Measurements from ENCODE around the gene ERGIC3. TPM values are rescaled to one million over a fixed set of nuclear protein-coding genes. Genes with fewer than 3 reads are reported as not detected.

The ERGIC3 gene
- total and polyA plus RNA-seq, 2 of the 13 experiments (the other 11 are each of a cell fraction or from before 2014, with no cell fraction given): 407 to 670 TPM

GRCh38 chr20:35539756-35540212 lies 2.1 kb upstream of the ERGIC3 start (continued):
- no peak for TF ChIP-seq ZNF281 (CRISPR knock-in tag; IDR thresholded peaks at IDR 0.05; ENCODE audit: borderline replicate concordance)
- peak; percentile 87 for TF ChIP-seq POLR2AphosphoS5 (IDR thresholded peaks at IDR 0.05; ENCODE audit: low read depth, low read length)
- TF ChIP-seq NFKB2 (CRISPR knock-in tag; IDR thresholded peaks at IDR 0.05; ENCODE audit: borderline replicate concordance): no peak
- no peak for TF ChIP-seq ZSCAN21 (CRISPR knock-in tag; IDR thresholded peaks at IDR 0.05; ENCODE audit: borderline replicate concordance)
- TF ChIP-seq KAT8 (CRISPR knock-in tag; IDR thresholded peaks at IDR 0.05): peak; percentile 93
- peak; percentile 96 for TF ChIP-seq NFYB (CRISPR knock-in tag; IDR thresholded peaks at IDR 0.05)
- no peak for TF ChIP-seq ZNF367 (CRISPR knock-in tag; IDR thresholded peaks at IDR 0.05; ENCODE audit: borderline replicate concordance)
- TF ChIP-seq NFIB (CRISPR knock-in tag; IDR thresholded peaks at IDR 0.05; ENCODE audit: borderline replicate concordance): no peak
- TF ChIP-seq ETV5 (CRISPR knock-in tag; IDR thresholded peaks at IDR 0.05; ENCODE audit: borderline replicate concordance): peak; percentile 77; the same call in 1 of the 2 replicates
- TF ChIP-seq GPBP1L1 (CRISPR knock-in tag; IDR thresholded peaks at IDR 0.05): no peak
- peak; percentile 63; the same call in 1 of the 2 replicates for TF ChIP-seq ZSCAN12 (CRISPR knock-in tag; IDR thresholded peaks at IDR 0.05)
- TF ChIP-seq ZNF180 (CRISPR knock-in tag; IDR thresholded peaks at IDR 0.05; ENCODE audit: borderline replicate concordance, low read depth): no peak
- peak; percentile 98 for TF ChIP-seq NFYC (CRISPR knock-in tag; IDR thresholded peaks at IDR 0.05)
- TF ChIP-seq ZNF724P (CRISPR knock-in tag; IDR thresholded peaks at IDR 0.05; ENCODE audit: borderline replicate concordance): no peak
- TF ChIP-seq MEIS2 (CRISPR knock-in tag; IDR thresholded peaks at IDR 0.05): no peak
- no peak for TF ChIP-seq ZNF292 (CRISPR knock-in tag; IDR thresholded peaks at IDR 0.05; ENCODE audit: borderline replicate concordance, low read depth)
- TF ChIP-seq CHD4 (IDR thresholded peaks at IDR 0.05; ENCODE audit: borderline replicate concordance, low read length): no peak
- TF ChIP-seq ZSCAN22 (CRISPR knock-in tag; IDR thresholded peaks at IDR 0.05): no peak
- TF ChIP-seq KLF11 (CRISPR knock-in tag; IDR thresholded peaks at IDR 0.05): no peak
- no peak for TF ChIP-seq RARG (CRISPR knock-in tag; IDR thresholded peaks at IDR 0.05; ENCODE audit: low read depth)
- no peak for TF ChIP-seq PRDM4 (CRISPR knock-in tag; IDR thresholded peaks at IDR 0.05; ENCODE audit: borderline replicate concordance)
